Caco-2 (cell line): ENCODE data around the gene NT5C3B. TPM values are rescaled to one million over a fixed set of nuclear protein-coding genes. Genes with fewer than 3 reads are reported as not detected.

Experiments
- BruUV-seq: library from RNA; stranded (reverse); fragments of 400-500 nt; replicated peaks from 2 replicates; lab custom pipeline; 2021; lab: Mats Ljungman, UMichigan
- CTCF ChIA-PET: fragments of 300-600 bp; sonication (Branson Sonifier 250); formaldehyde crosslinking; loops from one replicate; lab custom pipeline; 2022; ENCODE audit warnings: antibody characterized with exemption; lab: Charles Lee
- POLR2A ChIA-PET: fragments of 300-600 bp; sonication (Branson Sonifier 250); formaldehyde crosslinking; loops from one replicate; lab custom pipeline; 2022; ENCODE audit warnings: antibody characterized with exemption; lab: Charles Lee
- DNase-seq, 2 experiments: peaks; one replicate each; pipeline versions ENCODE4 v3.0.0 to v3.0.0-alpha.2; 2020 to 2022
- H3K27me3 ChIP-seq: replicated peaks from 2 replicates; pipeline ENCODE4 v1.6.0; 2011; ENCODE audit warnings: low read length; ENCODE audit not compliant: control insufficient read depth, insufficient read depth
- H3K36me3 ChIP-seq: 2 replicates; pipeline ENCODE4 v1.5.1; 2011; ENCODE audit warnings: low read length; ENCODE audit not compliant: control insufficient read depth, insufficient read depth
- H3K4me1 ChIP-seq: fragments of 250-450 bp; sonication (Bioruptor Pico); 2 replicates; pipeline ENCODE4 v1.5.1; 2020; ENCODE audit warnings: mild to moderate bottlenecking
- H3K4me3 ChIP-seq: 2 replicates; pipeline ENCODE4 v1.5.1; 2011; ENCODE audit warnings: low read depth, mild to moderate bottlenecking, control low read depth, low read length
- H3K9me3 ChIP-seq: fragments of 250-450 bp; sonication (Bioruptor Pico); 2 replicates; pipeline ENCODE4 v1.5.1; 2020; ENCODE audit warnings: mild to moderate bottlenecking, moderate library complexity
- H3K27ac Mint-ChIP-seq: one replicate; pipeline ENCODE4 v1.8.0; 2022; ENCODE audit warnings: mixed read lengths; ENCODE audit not compliant: unreplicated experiment
- H3K27me3 Mint-ChIP-seq: one replicate; pipeline ENCODE4 v1.8.0; 2022; ENCODE audit warnings: mixed read lengths; ENCODE audit not compliant: insufficient read depth, unreplicated experiment
- H3K36me3 Mint-ChIP-seq: one replicate; pipeline ENCODE4 v1.8.0; 2022; ENCODE audit warnings: mild to moderate bottlenecking, mixed read lengths; ENCODE audit not compliant: insufficient read depth, unreplicated experiment
- H3K4me1 Mint-ChIP-seq: one replicate; pipeline ENCODE4 v1.8.0; 2022; ENCODE audit warnings: low read depth, mixed read lengths; ENCODE audit not compliant: unreplicated experiment
- H3K4me3 Mint-ChIP-seq: one replicate; pipeline ENCODE4 v1.8.0; 2022; ENCODE audit warnings: mild to moderate bottlenecking, moderate library complexity, mixed read lengths; ENCODE audit not compliant: unreplicated experiment
- H3K9me3 Mint-ChIP-seq: one replicate; pipeline ENCODE4 v1.8.0; 2022; ENCODE audit warnings: mixed read lengths; ENCODE audit not compliant: unreplicated experiment
- CTCF ChIP-seq, 2 experiments: fragments of 200-600 bp in 1 of 2; IDR thresholded peaks; 1 replicate in 1 of 2; 2 replicates in 1 of 2; pipeline versions ENCODE4 v1.5.1 to v1.8.0; 2011 to 2022; ENCODE audit warnings: antibody characterized with exemption in 1 of 2, control low read depth in 1 of 2, inconsistent platforms in 1 of 2, low read depth in 1 of 2, low read length in 1 of 2, mild to moderate bottlenecking in 1 of 2, moderate library complexity in 1 of 2; ENCODE audit not compliant: insufficient read depth in 1 of 2, severe bottlenecking in 1 of 2, unreplicated experiment in 1 of 2
- intact Hi-C: fragments of 100-400 bp; cut with micrococcal nuclease; formaldehyde crosslinking; loops from one replicate; pipeline ENCODE4 v1.10.0; 2022; ENCODE audit not compliant: unreplicated experiment
- total RNA-seq: library from RNA; stranded (reverse); gene quantifications from 2 replicates; pipeline ENCODE4 v1.2.3, GENCODE V29; 2022

NT5C3B gene
- total RNA-seq, 1 experiment from 2014 or later: 94.5 TPM

DNA sequence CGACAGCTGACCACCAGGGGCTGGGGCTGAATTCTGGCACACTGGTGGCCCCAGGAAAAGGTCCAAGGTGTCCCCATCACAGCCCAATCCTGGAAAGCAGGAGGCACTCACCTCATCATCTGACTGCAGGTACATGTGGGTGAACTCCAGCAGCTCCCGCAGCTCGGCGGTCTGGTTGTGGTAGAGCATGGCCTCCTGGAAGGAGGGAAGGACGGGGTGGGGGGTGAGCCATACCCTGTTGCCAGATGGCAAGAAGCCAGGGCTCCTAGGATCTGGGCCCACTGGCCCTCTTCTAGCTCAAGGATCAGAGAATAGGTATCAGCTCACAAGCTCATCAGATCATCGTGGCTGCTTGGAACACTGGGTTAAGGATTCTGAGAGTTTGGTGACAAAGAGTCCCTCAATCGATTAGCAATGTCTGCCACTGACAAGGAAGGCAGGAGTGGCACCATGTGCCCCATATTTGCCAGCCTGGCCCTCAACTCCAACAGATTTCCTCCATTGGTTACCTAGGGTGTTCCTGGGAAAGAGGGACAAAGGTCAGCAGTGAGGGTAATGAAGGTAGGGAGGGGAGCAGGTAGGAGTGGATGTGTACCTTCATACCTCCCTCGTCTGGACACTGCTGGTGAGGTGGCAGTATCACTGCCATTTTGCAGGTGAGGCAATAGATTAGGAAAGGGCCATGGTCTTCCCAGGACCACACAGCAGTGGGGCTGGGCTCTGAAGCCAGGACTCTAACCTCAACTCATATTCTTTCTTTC lies 29.2 kb downstream of the NT5C3B start:
- H3K27me3 Mint-ChIP-seq: no peaks in the 10 kb centered on the region
- H3K27ac Mint-ChIP-seq: no peak overlapping the region
- TF ChIP-seq CTCF (IDR thresholded peaks at IDR 0.05; ENCODE audit: insufficient read depth in 1 of 2, low read depth in 1 of 2, low read length in 1 of 2, severe bottlenecking in 1 of 2, unreplicated experiment in 1 of 2): no peak
- BruUV-seq: no TSS peak
- no peak for DNase-seq
- H3K36me3 ChIP-seq: peaks cover 3% of the 10 kb centered on the region; the same call in 1 of the 2 replicates
- ChIA-PET CTCF (no interaction called here), POLR2A (no interaction called here)
- no peaks in the 10 kb centered on the region for H3K9me3 ChIP-seq
- intact Hi-C loops: no loop called here
- no peak overlapping the region for H3K4me3 ChIP-seq
- H3K4me1 ChIP-seq: peaks cover 13% of the 10 kb centered on the region
- H3K27me3 ChIP-seq: no peaks in the 10 kb centered on the region
- peaks cover 58% of the 10 kb centered on the region for H3K36me3 Mint-ChIP-seq
- H3K9me3 Mint-ChIP-seq: no peaks in the 10 kb centered on the region
- H3K4me3 Mint-ChIP-seq: no peak overlapping the region
- H3K4me1 Mint-ChIP-seq: no peaks in the 10 kb centered on the region

DNA sequence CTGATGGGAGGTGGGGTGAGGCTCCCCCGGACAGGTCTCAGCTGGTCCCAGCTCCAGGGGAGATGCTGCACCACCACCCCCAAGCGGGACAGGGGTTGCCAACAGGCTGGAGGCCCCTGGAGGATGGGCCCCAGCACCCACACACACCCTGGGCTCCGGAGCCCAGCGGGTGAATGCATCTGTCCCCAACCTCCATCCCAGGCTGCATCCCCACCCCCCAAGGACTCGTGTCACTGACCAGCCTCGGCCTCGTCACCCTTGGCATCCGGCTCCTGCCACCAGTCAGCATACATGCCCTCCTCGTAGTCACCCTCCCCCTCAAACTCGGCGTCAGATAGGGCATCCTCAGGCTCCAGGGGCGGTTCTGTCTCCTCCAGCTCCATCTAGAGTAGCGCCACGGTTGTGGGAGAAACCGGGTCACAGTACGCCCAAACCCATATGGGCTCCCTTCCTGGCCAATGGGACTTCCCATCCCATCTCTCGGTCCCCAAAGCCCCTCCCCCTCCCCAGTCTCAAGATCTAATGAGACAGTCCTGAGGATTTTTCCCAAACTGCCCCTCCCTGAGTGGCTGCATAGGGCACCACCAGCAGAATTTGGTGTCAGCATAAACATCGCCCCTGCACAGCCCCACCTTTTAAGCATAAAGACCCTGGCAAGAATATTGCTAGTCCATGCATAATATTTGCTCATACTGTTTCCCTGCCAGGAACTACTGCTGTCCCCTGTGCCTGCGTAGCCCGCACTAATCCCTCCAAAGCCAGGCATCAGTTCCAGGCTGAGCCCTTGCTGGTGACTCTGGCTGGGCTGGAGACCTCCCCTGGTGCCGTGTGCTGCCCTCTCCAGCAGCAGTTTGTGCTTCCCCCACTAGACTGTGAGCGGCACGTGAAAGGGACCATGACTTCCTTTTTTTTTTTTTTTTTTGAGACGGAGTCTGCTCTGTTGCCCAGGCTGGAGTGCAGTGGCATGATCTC lies 32.7 kb downstream of the NT5C3B start:
- no peaks in the 10 kb centered on the region for H3K9me3 Mint-ChIP-seq
- H3K4me3 ChIP-seq: no peak overlapping the region
- no peak for TF ChIP-seq CTCF (IDR thresholded peaks at IDR 0.05; ENCODE audit: insufficient read depth in 1 of 2, low read depth in 1 of 2, low read length in 1 of 2, severe bottlenecking in 1 of 2, unreplicated experiment in 1 of 2)
- H3K27me3 Mint-ChIP-seq: no peaks in the 10 kb centered on the region
- H3K36me3 ChIP-seq: peaks cover 2% of the 10 kb centered on the region; the same call in 1 of the 2 replicates
- no peaks in the 10 kb centered on the region for H3K9me3 ChIP-seq
- no peak overlapping the region for H3K4me3 Mint-ChIP-seq
- H3K4me1 Mint-ChIP-seq: peaks cover 27% of the 10 kb centered on the region
- peaks cover 62% of the 10 kb centered on the region for H3K36me3 Mint-ChIP-seq
- BruUV-seq: no TSS peak
- no peaks in the 10 kb centered on the region for H3K27me3 ChIP-seq
- intact Hi-C loops: no loop called here
- H3K27ac Mint-ChIP-seq: no peak overlapping the region
- peaks cover 28% of the 10 kb centered on the region for H3K4me1 ChIP-seq
- no peak for DNase-seq
- ChIA-PET POLR2A (no interaction called here), CTCF (interaction anchor here (0.6 to 5.4 kb wide), 3 partner anchors 18 to 224 kb away, joined by 3 to 169 read pairs (median 6); partner anchors contain the start of gene JUP)
